SH-SY5Y (cell line): ENCODE measurements around the gene USH1G.

ENCODE experiments used
- GATA2 ChIP-seq: IDR thresholded peaks from 2 replicates; pipeline ENCODE4 v1.6.1; 2011; ENCODE audit warnings: mild to moderate bottlenecking, low read depth, low read length
- GATA3 ChIP-seq: IDR thresholded peaks from 2 replicates; pipeline ENCODE4 v1.6.1; 2011; ENCODE audit warnings: low read depth, mild to moderate bottlenecking, low read length, moderate library complexity

DNA sequence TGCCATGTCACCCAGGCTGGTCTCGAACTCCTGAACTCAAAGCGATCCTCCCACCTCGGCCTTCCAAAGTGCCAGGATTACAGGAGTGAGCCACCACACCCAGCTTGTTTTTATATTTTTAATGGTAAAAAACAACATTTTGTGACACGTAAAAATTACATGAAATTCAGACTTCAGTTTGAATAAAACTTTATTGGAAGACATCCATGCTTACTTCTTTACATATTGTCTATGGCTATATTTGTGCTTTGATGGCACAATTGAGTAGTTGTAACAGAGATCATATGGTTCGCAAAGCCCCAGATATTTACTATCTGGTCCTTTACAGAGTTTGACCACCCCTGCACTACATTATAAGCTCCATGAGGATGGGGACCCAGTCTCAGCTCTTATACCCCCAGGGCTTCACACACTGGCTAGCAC, 48.4 kb downstream of the USH1G start:
- TF ChIP-seq GATA3 = no peak
- TF ChIP-seq GATA2 = no peak
